HG03442 (cell line): ENCODE results near the gene COPB1.

Experiments
- ATAC-seq: cut with Tn5 transposase; IDR thresholded peaks from one replicate; pipeline ENCODE4 v1.9.1; 2021; ENCODE audit warnings: mild to moderate bottlenecking, moderate library complexity; ENCODE audit not compliant: unreplicated experiment

The COPB1 gene

DNA sequence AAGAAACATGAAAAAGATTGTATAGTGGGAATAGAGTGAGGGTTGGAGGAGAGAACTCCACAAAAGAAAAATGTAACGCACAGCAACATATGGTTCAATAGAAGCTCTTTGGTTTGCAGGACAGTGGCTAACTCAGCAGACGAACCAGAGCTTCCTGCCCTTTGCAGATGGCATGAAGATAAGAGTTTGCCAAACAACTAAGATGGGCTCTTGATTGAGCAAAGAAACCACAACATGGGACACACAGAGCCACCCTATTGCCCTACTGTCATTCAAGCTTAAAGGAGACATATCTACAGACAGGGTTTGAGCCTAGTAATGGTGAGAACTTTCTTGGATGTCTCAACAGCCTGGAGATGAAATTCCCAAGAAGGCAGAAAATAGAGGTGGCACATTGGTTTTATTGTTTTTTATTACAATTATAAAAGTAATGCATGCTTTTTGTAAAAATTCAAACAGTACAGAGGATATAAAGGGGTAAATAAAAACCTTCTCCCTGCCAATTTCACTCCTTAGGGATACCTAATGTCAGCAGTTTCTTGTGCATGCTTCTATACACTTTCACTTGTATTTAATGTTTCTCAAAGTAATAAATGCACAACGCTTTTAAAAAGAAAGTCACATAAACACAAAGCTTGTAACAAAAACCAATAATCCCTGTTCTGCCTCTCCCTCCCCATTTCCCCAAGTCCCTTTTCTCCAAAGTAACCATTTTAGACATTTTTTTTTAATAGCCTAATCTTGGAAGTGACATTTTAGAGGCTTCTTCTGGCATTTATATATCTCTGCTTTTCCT lies 63.7 kb downstream of the COPB1 start:
- no peak for ATAC-seq

DNA sequence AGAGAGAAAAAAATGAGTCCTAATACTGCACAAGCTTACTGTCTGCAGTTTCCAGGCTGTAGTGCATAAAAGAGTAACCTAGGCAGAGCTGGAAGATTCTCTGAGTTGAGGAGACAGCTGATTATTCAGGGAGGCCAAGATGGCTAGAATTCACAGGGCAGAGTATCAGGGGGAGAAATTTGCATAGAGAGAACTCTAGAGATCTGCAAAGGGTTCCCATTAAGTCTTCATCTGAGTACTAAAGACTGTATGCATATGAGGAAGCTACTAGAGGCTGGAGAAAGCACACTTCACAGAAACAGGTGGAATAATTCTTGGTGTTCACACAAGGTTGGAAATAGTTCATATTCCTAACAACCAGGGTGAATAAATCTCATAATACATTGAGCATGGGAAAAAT lies 74.0 kb downstream of the COPB1 start:
- no peak for ATAC-seq

DNA sequence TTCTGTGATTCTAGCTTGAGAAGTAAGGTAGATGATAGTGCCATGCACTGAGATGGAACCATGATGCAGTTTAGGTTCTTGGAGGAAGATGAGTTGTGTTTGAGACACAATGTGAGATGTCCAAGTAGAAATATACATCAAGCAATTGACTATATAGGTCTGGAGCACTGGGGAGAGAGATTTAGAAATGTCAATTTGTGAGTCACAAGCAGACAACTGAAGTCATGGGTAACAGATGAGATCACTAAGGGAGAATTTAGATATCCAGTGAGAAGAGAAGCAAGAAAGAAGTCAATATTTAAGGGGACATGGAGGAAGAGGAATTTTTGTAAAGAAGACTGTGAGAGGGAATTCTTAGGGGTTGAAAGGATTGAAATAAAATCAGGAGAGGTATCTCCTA lies 75.5 kb downstream of the COPB1 start:
- ATAC-seq = no peak

DNA sequence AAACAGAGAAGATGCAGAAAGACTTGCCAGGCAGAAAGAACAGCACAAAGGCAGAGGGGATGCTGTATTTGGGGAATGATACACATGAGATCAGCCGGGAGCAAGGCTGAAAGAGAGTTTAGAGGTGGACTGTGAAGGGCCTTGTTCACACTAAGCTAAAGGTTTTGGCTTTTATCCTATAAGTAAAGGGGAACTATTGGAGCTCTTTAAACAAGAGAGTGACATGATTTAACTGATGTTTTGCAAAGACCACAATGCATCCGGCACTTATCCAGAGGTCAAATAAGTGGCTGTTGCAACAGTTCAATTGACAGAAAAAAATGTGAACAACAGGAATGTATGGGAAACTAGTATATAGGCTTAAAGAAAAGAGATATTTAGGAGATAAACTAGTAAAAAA lies 76.0 kb downstream of the COPB1 start:
- ATAC-seq = no peak

DNA sequence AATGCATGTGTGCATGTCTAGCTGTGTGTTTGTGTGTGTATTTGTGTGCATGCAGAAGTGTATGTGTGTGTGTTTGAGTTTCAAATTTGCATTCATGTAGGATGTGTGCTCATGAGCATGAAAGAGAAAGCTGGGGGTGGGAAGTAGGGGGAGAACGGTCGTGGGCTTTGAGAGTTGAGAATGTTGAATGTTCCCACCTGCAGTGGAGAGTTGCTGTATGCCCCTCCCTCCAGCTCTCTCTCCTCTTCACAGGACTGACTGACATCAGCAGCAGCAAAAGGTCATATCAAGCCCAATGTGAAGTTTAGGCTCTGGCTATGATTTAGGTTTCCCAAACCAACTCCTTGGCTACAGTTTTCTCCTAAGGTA lies 76.8 kb downstream of the COPB1 start:
- no peak for ATAC-seq

DNA sequence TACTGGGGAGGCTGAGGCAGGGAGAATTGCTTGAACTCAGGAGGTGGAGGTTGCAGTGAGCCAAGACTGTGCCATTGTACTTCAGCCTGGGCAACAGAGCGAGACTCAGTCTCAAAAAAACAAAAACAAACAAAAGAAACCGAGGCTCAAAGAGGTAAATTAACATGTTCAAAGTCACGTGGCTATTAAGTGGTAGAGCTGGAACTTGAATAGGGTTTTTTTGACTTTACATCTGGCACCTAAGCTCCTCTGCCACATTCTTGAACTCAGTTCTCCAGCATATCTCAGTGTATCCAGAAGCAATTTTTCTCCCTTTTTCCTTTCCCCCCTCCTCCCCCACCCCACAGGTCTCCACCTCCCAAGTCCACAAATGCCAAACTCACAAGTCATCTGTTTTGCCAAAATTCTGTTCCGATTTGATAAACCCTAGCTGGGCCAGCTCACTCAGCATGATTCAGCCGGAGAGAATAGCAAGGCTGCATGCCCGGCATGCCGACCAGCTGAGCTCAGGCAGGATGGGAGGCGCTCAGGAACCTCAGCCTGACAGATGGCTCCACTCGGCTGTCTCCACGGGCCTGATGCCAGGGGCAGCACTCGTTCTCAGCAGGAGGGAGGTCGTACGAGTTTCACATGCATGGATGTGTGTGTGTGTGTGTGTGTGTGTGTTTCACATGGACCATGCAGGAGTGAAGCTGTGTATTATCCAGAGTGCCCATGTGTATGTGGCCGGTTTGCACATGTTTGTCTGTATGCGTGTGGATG lies 77.4 kb downstream of the COPB1 start:
- no peak for ATAC-seq

DNA sequence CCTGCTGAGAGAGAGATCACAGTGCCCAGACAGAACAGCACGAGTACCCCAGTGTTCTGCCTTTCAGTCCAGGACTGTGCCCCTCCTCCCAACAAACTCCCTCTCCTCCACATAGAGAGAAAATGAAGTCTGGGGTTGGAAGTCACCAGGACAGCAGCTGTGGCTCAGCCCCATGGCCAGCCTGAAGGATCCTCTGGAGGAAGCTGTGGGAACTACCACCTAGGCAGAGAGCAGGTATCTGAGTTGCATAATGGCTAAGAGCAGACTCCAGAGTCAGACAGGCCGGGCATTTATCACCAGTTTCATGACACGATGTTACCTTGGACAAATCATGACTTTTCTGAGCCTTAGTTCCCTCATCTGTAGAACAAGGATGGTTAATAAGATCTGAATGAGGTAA lies 79.4 kb downstream of the COPB1 start:
- ATAC-seq = no peak

DNA sequence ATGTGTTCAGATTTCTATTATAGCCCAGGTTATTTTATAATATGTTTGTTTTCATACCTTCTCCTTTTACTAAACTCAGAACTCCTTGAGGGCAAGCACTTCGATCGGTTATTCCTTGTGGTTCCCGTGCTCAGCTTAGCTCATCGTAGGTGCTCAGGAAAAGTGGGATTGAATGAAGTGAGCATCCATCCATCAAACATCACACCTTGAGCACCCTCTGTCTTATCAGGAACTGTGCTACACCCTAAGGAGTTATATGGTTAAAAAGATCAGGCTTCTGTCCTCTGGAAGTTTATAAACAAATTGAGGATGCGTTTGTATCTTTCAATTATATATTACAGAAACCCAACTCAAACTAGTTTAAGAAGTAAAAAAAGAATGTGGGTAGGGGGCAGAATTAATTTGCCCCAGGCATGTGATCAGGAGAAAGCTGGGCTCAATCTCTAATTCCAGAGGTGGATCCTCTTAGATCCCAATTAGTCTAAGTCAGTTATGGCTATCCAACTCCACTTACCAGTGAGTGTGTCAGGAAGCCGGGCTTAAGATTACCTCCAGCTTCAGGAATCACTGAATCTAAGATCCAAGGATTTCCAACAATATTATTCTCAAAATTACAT lies 80.7 kb downstream of the COPB1 start:
- ATAC-seq = no peak

DNA sequence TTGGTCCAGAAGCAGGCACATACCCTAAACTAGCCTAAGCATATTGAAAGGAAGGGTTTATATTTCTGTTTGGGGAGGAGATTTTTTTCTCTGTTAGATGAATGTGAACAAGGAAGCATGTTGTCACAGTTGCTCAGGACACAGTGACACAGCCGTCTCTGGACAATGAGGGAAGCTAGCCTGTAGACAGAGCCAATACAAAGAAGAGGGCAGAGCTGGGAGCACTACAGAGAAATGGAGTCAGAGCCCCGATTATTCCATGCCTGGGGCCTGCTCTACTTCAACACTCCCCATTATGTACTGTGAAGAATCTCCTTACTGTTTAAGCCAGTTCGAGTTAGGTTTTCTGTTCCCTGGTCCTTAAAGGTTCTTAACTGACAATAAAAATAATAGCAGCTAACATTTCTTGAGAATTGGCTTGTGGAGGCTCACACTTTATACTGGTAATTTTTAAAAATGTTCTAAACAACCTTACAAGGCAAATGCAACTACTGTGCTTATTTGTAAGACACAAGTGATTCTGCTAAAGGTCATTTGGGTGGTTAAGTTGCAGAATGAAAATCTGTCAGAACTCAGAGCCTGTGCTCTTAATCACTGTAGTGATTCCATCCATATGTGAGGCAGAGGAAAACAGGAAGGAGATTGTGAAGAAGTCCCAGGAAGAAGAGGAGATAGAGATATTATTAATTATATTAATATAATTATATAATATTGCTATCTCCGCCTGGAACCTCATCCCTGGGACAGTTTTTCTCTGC lies 81.8 kb downstream of the COPB1 start:
- ATAC-seq = no peak

DNA sequence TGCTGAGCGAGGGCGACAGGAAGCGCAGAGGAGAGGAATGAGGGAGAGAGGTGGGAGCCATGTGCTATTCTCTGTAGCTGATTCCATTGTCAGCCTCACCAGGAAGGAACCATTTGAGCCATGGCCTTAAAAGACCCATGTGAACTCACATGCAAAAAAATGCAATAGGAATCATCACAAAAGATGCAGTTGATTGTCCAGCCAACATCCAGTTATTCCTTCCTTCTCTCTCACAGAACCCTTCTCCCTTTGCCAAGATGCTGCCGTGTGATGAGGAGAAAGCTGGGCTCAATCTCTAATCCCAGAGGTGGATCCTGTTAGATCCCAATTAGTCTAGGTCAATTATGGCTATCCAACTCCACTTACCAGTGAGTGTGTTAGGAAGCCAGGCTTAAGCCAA lies 82.4 kb downstream of the COPB1 start:
- ATAC-seq = no peak

DNA sequence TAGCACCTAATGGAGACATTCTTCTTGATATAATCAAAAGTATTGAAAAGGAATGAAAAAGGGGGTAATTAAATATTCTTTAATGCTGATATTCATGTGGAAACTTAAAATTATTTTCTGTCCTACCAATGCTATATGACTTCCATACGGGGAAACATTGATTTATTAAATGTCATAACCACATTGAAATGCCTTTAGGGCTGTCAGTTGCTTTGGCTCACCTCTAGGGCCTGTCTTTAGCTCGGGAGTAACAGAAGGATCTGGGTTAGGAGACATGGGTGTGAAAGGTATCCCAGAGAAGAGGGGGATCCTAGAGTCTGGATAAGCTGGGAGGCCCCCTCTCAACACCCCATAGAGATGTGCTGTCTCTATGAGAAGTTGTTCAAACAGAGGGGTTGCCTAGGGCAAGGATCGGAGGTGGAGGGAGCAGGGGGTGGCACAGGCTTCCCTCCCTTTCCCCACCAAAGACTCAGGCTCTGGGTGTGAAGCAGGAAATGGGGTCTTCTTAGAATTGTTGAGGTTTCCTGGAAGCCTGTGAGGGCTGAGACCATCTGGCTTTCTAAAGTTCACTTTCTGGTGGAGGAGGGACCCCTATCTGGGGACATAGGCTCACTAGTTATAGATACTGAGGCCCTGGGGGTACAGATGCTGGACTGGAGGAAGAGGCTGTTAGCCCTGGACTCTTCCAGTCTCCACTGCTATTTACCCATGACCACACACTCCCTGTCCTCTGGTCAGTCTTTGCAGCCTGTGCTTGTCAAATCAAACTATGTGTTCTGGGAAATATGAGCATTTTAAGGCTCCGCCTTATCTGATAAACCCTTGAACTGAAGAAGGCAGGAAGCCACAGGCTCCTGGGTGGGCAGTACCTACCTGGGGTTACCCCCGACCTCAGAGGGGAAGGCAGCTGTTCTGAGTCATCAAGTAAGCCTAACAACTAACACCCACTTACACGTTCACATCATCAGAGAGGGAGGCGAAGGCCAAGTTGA lies 84.8 kb downstream of the COPB1 start:
- peak; percentile 91 for ATAC-seq

DNA sequence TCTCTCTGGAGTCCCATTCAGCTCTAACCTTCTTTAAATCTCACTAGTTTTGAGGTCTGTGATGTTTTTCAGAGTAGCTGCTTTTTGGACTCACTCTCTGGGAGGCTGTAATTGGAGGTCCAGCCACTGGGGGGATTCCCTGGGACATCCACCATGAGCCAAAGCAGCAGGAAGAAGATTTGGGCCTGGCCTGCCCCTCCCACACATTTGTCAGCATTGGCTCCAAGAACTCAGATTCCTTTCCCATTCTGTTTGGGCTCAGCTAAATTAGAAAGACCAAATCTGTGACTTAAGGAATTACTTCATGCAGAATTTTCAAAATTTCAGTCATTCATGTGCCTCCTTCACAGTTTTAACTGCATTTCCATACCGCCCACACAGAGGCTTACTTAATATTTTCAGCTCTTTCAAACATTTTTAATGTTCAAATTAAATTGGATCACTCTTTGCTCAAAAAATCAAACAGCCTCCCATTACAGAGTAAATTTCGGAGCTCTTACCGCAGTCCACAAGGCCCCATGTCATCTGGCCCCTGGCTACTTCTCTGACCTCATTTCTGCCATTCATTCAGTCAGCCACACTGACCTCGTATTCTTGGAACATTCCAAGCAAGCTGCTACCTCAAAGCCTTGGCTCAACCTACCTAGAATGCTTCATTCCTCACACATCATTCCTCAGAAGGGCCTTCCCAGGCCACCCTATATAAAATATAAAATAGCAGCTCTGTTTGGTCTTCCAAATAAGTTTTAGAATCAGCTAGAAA lies 86.1 kb downstream of the COPB1 start:
- ATAC-seq = no peak

DNA sequence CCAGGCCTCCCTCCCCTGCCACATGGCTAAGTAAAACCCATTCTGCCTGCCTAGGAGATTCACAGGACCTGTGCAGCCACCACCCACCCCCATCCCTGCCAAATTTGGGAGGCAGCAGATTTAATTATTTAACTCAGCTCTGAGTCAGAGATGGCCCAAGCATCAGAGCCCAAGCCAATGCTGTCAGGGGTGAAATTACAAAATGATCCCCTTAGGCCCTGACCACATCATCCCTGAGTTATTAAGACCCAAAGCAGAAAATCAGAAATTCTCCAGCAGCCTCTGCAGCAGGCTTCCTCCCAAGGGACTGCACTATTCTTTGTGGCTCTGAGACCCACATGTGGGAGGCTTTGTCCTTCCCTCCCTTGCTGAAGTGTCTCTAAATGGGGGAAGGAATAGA lies 87.8 kb downstream of the COPB1 start:
- no peak for ATAC-seq

DNA sequence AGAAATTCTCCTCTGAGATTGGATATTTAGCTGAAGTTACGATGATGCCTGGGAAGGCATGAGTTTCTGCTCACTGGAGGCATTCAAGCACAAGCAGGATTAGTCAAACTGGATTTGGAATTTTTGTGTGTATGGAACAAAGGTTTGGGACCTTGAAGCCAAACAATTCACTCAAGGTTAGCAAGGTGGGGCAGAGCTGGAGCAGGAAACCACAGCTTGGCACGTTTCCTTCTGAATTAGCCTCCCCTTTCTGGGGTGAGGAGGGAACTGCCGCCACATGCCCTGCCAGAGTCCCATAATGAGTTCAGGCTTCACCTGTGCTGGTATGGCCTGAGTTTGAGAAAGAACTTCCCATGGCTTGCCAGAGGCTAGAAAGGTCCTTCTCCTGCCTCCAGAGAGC lies 89.7 kb downstream of the COPB1 start:
- no peak for ATAC-seq

DNA sequence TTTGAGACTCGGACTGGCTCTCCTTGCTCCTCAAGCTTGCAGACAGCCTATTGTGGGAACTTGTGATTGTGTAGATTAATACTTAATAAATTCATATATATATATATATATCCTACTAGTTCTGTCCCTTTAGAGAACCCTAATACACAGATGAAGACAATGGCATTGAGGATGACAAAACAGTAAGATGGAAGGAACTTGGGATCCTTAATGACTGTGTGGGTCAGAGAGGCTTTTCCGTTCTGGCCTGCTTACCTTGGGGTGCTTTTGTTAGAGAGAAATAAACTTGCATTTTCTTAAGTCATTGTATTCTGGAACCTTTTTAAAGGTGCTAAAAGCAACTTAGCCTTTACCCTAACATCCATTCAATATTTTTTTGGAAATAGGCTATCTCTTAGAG lies 91.0 kb downstream of the COPB1 start:
- no peak for ATAC-seq
